Neuronal stem cell (in vitro differentiated cells): ENCODE data around the gene RASA3.

ENCODE experiments used
- DNase-seq: peaks from one replicate; pipeline ENCODE4 v3.0.0-alpha.2; 2013; ENCODE audit warnings: low spot score
- H2AFZ ChIP-seq: one replicate; pipeline ENCODE4 v1.6.1; 2013; ENCODE audit warnings: mild to moderate bottlenecking, low read length, inconsistent platforms
- H2AK5ac ChIP-seq: 2 replicates; pipeline ENCODE4 v1.6.1; 2013; ENCODE audit warnings: low read depth, mild to moderate bottlenecking, inconsistent platforms, low read length, moderate library complexity, mixed read lengths
- H2BK120ac ChIP-seq: 2 replicates; pipeline ENCODE4 v1.6.1; 2013; ENCODE audit warnings: low read depth, mild to moderate bottlenecking, inconsistent platforms, low read length, moderate library complexity, mixed read lengths
- H2BK12ac ChIP-seq: one replicate; pipeline ENCODE4 v1.6.1; 2013; ENCODE audit warnings: low read length, inconsistent platforms
- H2BK15ac ChIP-seq: 2 replicates; pipeline ENCODE4 v1.6.1; 2013; ENCODE audit warnings: mild to moderate bottlenecking, low read length, inconsistent platforms, mixed read lengths
- H2BK5ac ChIP-seq: one replicate; pipeline ENCODE4 v1.6.1; 2013; ENCODE audit warnings: inconsistent platforms, mild to moderate bottlenecking, low read length, moderate library complexity
- H3K14ac ChIP-seq: one replicate; pipeline ENCODE4 v1.6.1; 2013; ENCODE audit warnings: low read length, inconsistent platforms
- H3K18ac ChIP-seq: 2 replicates; pipeline ENCODE4 v1.6.1; 2013; ENCODE audit warnings: low read length, inconsistent platforms
- H3K23ac ChIP-seq: 2 replicates; pipeline ENCODE4 v1.6.1; 2013; ENCODE audit warnings: low read depth, mild to moderate bottlenecking, mixed read lengths, low read length, inconsistent platforms; ENCODE audit not compliant: poor library complexity
- H3K27ac ChIP-seq: replicated peaks from 3 replicates; pipeline ENCODE4 v1.5.1; 2013; ENCODE audit warnings: low read length, inconsistent platforms
- H3K27me3 ChIP-seq, 3 experiments: 2 replicates each; pipeline ENCODE4 v1.6.1; 2013; ENCODE audit warnings: low read length in 3 of 3, mild to moderate bottlenecking in 2 of 3, inconsistent platforms in 1 of 3, low read depth in 1 of 3, mixed read lengths in 1 of 3, moderate library complexity in 1 of 3; ENCODE audit not compliant: control insufficient read depth in 3 of 3, insufficient read depth in 3 of 3
- H3K36me3 ChIP-seq, 2 donors: replicated peaks in 1 of 2; 2 replicates each; pipeline ENCODE4 v1.6.1; 2013; ENCODE audit warnings: low read length in 2 of 2; ENCODE audit not compliant: control insufficient read depth in 2 of 2, insufficient read depth in 2 of 2
- H3K4ac ChIP-seq: 2 replicates; pipeline ENCODE4 v1.6.1; 2013; ENCODE audit warnings: inconsistent platforms, mild to moderate bottlenecking, low read length, moderate library complexity
- H3K4me1 ChIP-seq, 2 donors: 1 replicate in 1 of 2; 2 replicates in 1 of 2; pipeline ENCODE4 v1.6.1; 2013; ENCODE audit warnings: low read length in 2 of 2, low read depth in 1 of 2; ENCODE audit not compliant: control insufficient read depth in 2 of 2, insufficient read depth in 1 of 2
- H3K4me2 ChIP-seq: one replicate; pipeline ENCODE4 v1.6.1; 2013; ENCODE audit warnings: mild to moderate bottlenecking, low read length, inconsistent platforms; ENCODE audit not compliant: insufficient read depth, poor library complexity, severe bottlenecking
- H3K4me3 ChIP-seq, 2 donors: 2 replicates each; pipeline ENCODE4 v1.5.1; 2013; ENCODE audit warnings: low read length in 2 of 2, mild to moderate bottlenecking in 2 of 2, inconsistent platforms in 1 of 2, moderate library complexity in 1 of 2
- H3K79me1 ChIP-seq: one replicate; pipeline ENCODE4 v1.6.1; 2013; ENCODE audit warnings: low read depth, mild to moderate bottlenecking, inconsistent platforms, low read length, moderate library complexity
- H3K9ac ChIP-seq: one replicate; pipeline ENCODE4 v1.6.1; 2013; ENCODE audit warnings: mild to moderate bottlenecking, low read depth, low read length, inconsistent platforms; ENCODE audit not compliant: poor library complexity
- H3K9me3 ChIP-seq, 2 donors: replicated peaks in 1 of 2; 2 replicates each; pipeline versions ENCODE3 to v1.6.1; 2013; ENCODE audit warnings: low read length in 2 of 2, mild to moderate bottlenecking in 2 of 2, inconsistent platforms in 1 of 2, low read depth in 1 of 2, mixed read lengths in 1 of 2, moderate library complexity in 1 of 2; ENCODE audit not compliant: control insufficient read depth in 2 of 2, insufficient read depth in 1 of 2
- H4K8ac ChIP-seq: one replicate; pipeline ENCODE4 v1.6.1; 2013; ENCODE audit warnings: low read depth, mild to moderate bottlenecking, inconsistent platforms, low read length, moderate library complexity
- H4K91ac ChIP-seq: one replicate; pipeline ENCODE4 v1.6.1; 2013; ENCODE audit warnings: low read length, low read depth, mild to moderate bottlenecking, inconsistent platforms; ENCODE audit not compliant: poor library complexity
- WGBS, 2 donors: extraction: QIAGEN DNeasy Blood & Tissue Kit; methylation state at CpG; one replicate each; pipeline ENCODE4 v1.1.7; 2013; ENCODE audit warnings: missing lambda C conversion rate in 2 of 2, mixed read lengths in 1 of 2; ENCODE audit not compliant: insufficient read length in 2 of 2, insufficient replicate concordance in 1 of 2; ENCODE audit errors: extremely low coverage in 2 of 2; 5-methylcytosine and 5-hydroxymethylcytosine counted together

RASA3 gene

DNA sequence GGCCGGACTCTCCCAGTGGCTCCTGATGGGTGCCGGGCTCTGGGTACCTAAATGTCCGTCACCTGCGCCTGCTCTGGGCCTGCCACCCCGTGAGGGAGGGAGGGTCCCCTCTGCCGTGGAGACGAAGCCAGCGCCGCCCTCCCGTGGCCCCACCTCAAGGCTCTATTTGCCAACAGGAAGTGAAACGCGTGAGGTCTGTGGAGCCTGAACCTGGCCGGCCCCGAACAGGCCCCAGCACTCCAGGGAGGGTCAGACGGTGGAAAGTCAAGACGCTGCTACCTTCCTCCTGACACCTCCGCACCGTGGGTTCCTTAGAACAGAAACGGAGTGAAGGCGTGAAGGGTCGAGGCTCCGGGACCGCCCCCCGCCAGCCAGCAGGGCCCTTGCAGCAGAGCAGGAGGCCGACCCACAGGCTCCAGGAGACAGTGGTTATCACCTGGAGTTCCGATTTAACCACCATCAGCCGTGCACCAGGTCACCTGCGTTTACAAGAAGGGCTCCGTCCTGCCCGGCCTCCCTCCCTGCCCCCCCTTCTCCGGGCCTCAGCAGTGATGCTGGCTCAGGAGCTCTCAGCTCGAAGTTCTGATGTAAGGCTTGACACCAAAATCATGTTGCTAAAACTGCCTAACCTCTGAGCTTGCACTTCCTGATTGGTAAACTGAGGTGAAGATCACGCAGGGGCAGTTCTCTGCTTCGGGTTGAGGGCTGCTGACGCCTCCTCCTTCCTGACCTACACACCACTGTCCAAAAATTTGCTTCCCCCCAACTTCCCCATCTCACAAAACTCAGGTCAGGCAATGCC lies 107.6 kb downstream of the RASA3 start:
- Histone ChIP-seq H3K14ac (peak overlapping the region; percentile 63), H4K8ac (peak overlapping the region; percentile 57), H2AK5ac (peak overlapping the region; percentile 81), H3K4me2 (peak overlapping the region; percentile 4), H3K4me3 (no peak overlapping the region), H2BK120ac (no peak overlapping the region), H3K4ac (no peak overlapping the region), H3K27ac (no peak overlapping the region), H3K27me3 (peaks cover 0 to 2% (median 0%) of the 10 kb centered on the region in 3 experiments), H2BK15ac (peak overlapping the region; percentile 86), H3K9me3 (no peaks in the 10 kb centered on the region), H3K23ac (peak overlapping the region; percentile 73), H3K18ac (peak overlapping the region; percentile 91), H3K36me3 (peaks cover 0 to 79% of the 10 kb centered on the region in 2 donors), H3K4me1 (peaks cover 17 to 20% of the 10 kb centered on the region in 2 donors), H3K79me1 (peaks cover 3% of the 10 kb centered on the region), H2AFZ (no peak overlapping the region), H2BK5ac (no peak overlapping the region), H2BK12ac (peak overlapping the region; percentile 46), H4K91ac (no peak overlapping the region), H3K9ac (peak overlapping the region; percentile 68)
- WGBS, 2 donors: no CpG with 5 or more reads among the region's 35 CpGs
- no peak for DNase-seq

GRCh38 chr13:114023716-114024602 lies 108.5 kb downstream of the RASA3 start:
- Histone ChIP-seq H3K4me2 (no peak overlapping the region), H3K27ac (no peak overlapping the region), H3K4me3 (no peak overlapping the region), H3K4me1 (peaks cover 17 to 20% of the 10 kb centered on the region in 2 donors), H4K8ac (no peak overlapping the region), H3K4ac (no peak overlapping the region), H4K91ac (no peak overlapping the region), H2BK120ac (no peak overlapping the region), H2BK15ac (peak overlapping the region; percentile 86), H2AK5ac (peak overlapping the region; percentile 81), H3K79me1 (peaks cover 3% of the 10 kb centered on the region), H3K14ac (no peak overlapping the region), H3K23ac (no peak overlapping the region), H2BK12ac (peak overlapping the region; percentile 46), H3K36me3 (peaks cover 0 to 82% of the 10 kb centered on the region in 2 donors), H3K9me3 (peaks cover 0 to 1% of the 10 kb centered on the region in 2 donors), H3K18ac (peak overlapping the region; percentile 91), H2AFZ (no peak overlapping the region), H3K27me3 (peaks cover 0 to 2% (median 0%) of the 10 kb centered on the region in 3 experiments), H3K9ac (no peak overlapping the region), H2BK5ac (no peak overlapping the region)
- WGBS, 2 donors: no CpG with 5 or more reads among the region's 35 CpGs
- DNase-seq: no peak

GRCh38 chr13:114022876-114023275 lies 109.5 kb downstream of the RASA3 start:
- Histone ChIP-seq H3K27ac (no peak overlapping the region), H3K14ac (peak overlapping the region; percentile 66), H3K79me1 (peaks cover 3% of the 10 kb centered on the region), H3K23ac (no peak overlapping the region), H2BK5ac (no peak overlapping the region), H3K27me3 (peaks cover 0 to 2% (median 0%) of the 10 kb centered on the region in 3 experiments), H3K4me2 (no peak overlapping the region), H2BK15ac (no peak overlapping the region), H3K18ac (peak overlapping the region; percentile 34), H4K8ac (no peak overlapping the region), H3K9me3 (peaks cover 0 to 1% of the 10 kb centered on the region in 2 donors), H4K91ac (no peak overlapping the region), H3K36me3 (peaks cover 0 to 85% of the 10 kb centered on the region in 2 donors), H3K9ac (no peak overlapping the region), H2BK120ac (no peak overlapping the region), H3K4ac (no peak overlapping the region), H3K4me3 (no peak overlapping the region), H2AK5ac (no peak overlapping the region), H3K4me1 (peaks cover 17 to 19% of the 10 kb centered on the region in 2 donors), H2BK12ac (no peak overlapping the region), H2AFZ (no peak overlapping the region)
- WGBS, 2 donors: no CpG with 5 or more reads among the region's 12 CpGs
- no peak for DNase-seq

- Histone ChIP-seq H3K14ac (no peak overlapping the region), H3K4me3 (no peak overlapping the region), H4K91ac (no peak overlapping the region), H3K23ac (no peak overlapping the region), H2BK5ac (peak overlapping the region; percentile 16), H2AFZ (no peak overlapping the region), H3K4me2 (no peak overlapping the region), H4K8ac (no peak overlapping the region), H3K18ac (peak overlapping the region; percentile 31), H3K27ac (no peak overlapping the region), H3K79me1 (peaks cover 3% of the 10 kb centered on the region), H3K4ac (no peak overlapping the region), H3K4me1 (peaks cover 17% of the 10 kb centered on the region in 2 donors), H2AK5ac (peak overlapping the region; percentile 88), H3K27me3 (no peaks in the 10 kb centered on the region), H3K9ac (no peak overlapping the region), H2BK15ac (no peak overlapping the region), H3K9me3 (peaks cover 0 to 1% of the 10 kb centered on the region in 2 donors), H2BK12ac (peak overlapping the region; percentile 10), H2BK120ac (no peak overlapping the region), H3K36me3 (peaks cover 0 to 85% of the 10 kb centered on the region in 2 donors)
- no CpG with 5 or more reads among the region's 9 CpGs for WGBS, 2 donors
- DNase-seq: no peak
Observed at GRCh38 chr13:114022309-114022669, 110.1 kb downstream of the RASA3 start.
